ENCODE results near the gene ACR.
"Not testable (repeated sequence)": the region's sequence is repeated elsewhere in the genome, so short reads cannot be mapped to it uniquely, and the experiment has no call there.

Gene ACR

DNA sequence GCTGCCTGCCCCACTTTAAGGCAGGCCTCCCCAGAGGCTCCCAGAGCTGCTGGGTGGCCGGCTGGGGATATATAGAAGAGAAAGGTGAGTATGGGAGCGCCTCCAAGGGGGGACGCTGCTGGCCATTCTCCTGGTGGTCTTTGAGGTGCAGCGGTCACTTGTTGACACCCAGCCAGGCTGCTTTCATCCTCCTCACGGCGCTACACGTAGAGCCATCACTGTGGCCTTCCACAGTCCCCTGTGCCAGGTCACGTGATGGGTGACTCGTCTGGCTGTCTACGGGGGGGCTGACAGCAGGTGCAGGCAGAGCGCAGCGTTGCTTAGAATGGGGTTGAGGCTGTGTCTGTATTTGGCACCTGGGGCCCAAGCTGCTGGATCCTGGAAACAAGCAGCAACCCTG, 1.9 kb downstream of the ACR start:
- Histone ChIP-seq H3K27ac (ENCODE audit: low read depth, low read length) (no peak overlapping the region), H3K4ac (ENCODE audit: low read depth, low read length) (no peak overlapping the region), H3K18ac (ENCODE audit: low read length) (no peak overlapping the region), H3K4me2 (ENCODE audit: low read length) (no peak overlapping the region), H4K12ac (ENCODE audit: low read depth, low read length) (no peak overlapping the region), H3K79me2 (ENCODE audit: control insufficient read depth, insufficient read depth, low read length, poor library complexity) (no peaks in the 10 kb centered on the region), H3K4me3 (ENCODE audit: low read depth, low read length) (no peak overlapping the region), H3K23ac (ENCODE audit: low read length) (no peak overlapping the region), H2AK5ac (ENCODE audit: low read length) (no peak overlapping the region), H4K91ac (ENCODE audit: low read depth, low read length) (no peak overlapping the region), H3K9ac (ENCODE audit: low read length) (no peak overlapping the region), H2AFZ (ENCODE audit: insufficient read depth, low read length, poor library complexity) (no peak overlapping the region), H3K27me3 (ENCODE audit: insufficient read depth, low read length) (no peaks in the 10 kb centered on the region), H4K8ac (ENCODE audit: low read depth, low read length) (no peak overlapping the region), H3K36me3 (ENCODE audit: control insufficient read depth in 1 of 2, insufficient read depth in 2 of 2, low read length in 2 of 2) (no peaks in the 10 kb centered on the region), H2BK5ac (ENCODE audit: low read depth, low read length, poor library complexity) (no peak overlapping the region), H2BK12ac (ENCODE audit: low read length) (no peak overlapping the region), H3K4me1 (ENCODE audit: control insufficient read depth in 1 of 2, insufficient read depth in 2 of 2, low read length in 2 of 2) (no peaks in the 10 kb centered on the region), H3K79me1 (ENCODE audit: low read length) (no peaks in the 10 kb centered on the region), H3K14ac (ENCODE audit: low read length) (no peak overlapping the region), H3K9me3 (ENCODE audit: insufficient read depth, low read depth, low read length) (no peaks in the 10 kb centered on the region), H2BK120ac (ENCODE audit: insufficient read depth, low read length, poor library complexity) (no peak overlapping the region)
- no peak for DNase-seq
- WGBS (ENCODE audit: extremely low coverage, insufficient coverage, insufficient read length) = no CpG with 5 or more reads among the region's 12 CpGs

DNA sequence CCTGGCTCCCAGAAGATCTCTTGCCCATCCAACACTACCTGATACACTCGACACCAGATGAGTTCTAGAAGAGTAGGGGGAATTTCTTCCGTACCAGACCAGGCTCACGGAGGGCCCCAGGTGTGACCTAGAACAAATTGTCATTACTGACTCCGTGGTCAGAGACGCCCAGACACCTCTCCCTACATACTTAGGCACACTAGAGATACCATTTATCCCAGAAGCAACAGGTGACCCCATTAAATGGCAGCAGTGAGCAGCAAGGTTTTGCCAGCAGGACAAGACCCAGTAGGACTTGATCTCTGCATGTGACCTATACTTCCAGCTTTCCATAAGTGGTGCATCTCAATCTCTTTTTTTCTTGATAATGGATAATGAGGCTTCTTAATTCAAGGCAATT, 2.7 kb downstream of the ACR start:
- not testable (repeated sequence) for H2BK12ac ChIP-seq (ENCODE audit: low read length); H3K4me2 ChIP-seq (ENCODE audit: low read length); H3K27ac ChIP-seq (ENCODE audit: low read depth, low read length); H3K23ac ChIP-seq (ENCODE audit: low read length); H3K79me2 ChIP-seq (ENCODE audit: control insufficient read depth, insufficient read depth, low read length, poor library complexity); H3K18ac ChIP-seq (ENCODE audit: low read length); H2AK5ac ChIP-seq (ENCODE audit: low read length); H3K4ac ChIP-seq (ENCODE audit: low read depth, low read length); H3K4me1 ChIP-seq (ENCODE audit: control insufficient read depth in 1 of 2, insufficient read depth in 2 of 2, low read length in 2 of 2); H3K27me3 ChIP-seq (ENCODE audit: insufficient read depth, low read length); H4K91ac ChIP-seq (ENCODE audit: low read depth, low read length); DNase-seq; H2AFZ ChIP-seq (ENCODE audit: insufficient read depth, low read length, poor library complexity); H4K8ac ChIP-seq (ENCODE audit: low read depth, low read length); H3K9me3 ChIP-seq (ENCODE audit: insufficient read depth, low read depth, low read length); H2BK120ac ChIP-seq (ENCODE audit: insufficient read depth, low read length, poor library complexity); H3K4me3 ChIP-seq (ENCODE audit: low read depth, low read length); H3K36me3 ChIP-seq (ENCODE audit: control insufficient read depth in 1 of 2, insufficient read depth in 2 of 2, low read length in 2 of 2); H4K12ac ChIP-seq (ENCODE audit: low read depth, low read length); H3K9ac ChIP-seq (ENCODE audit: low read length); H2BK5ac ChIP-seq (ENCODE audit: low read depth, low read length, poor library complexity); H3K14ac ChIP-seq (ENCODE audit: low read length); H3K79me1 ChIP-seq (ENCODE audit: low read length)
- no CpG with 5 or more reads among the region's 5 CpGs for WGBS (ENCODE audit: extremely low coverage, insufficient coverage, insufficient read length)

DNA sequence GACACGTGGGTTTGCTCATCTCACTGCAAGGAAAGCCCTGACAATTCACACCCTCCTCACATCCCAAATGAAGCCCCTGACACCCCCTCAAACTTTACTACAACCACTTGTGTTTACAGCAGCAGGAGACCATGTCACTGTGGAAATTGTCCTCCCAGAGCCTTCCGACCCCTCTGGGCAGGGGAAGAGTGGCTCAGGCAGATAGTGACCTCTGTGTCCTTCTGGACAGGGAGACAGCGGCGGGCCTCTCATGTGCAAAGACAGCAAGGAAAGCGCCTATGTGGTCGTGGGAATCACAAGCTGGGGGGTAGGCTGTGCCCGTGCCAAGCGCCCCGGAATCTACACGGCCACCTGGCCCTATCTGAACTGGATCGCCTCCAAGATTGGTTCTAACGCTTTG, 6.4 kb downstream of the ACR start:
- H3K79me1 ChIP-seq (ENCODE audit: low read length); H3K36me3 ChIP-seq (ENCODE audit: control insufficient read depth in 1 of 2, insufficient read depth in 2 of 2, low read length in 2 of 2); H4K8ac ChIP-seq (ENCODE audit: low read depth, low read length); H3K4me3 ChIP-seq (ENCODE audit: low read depth, low read length); H2BK120ac ChIP-seq (ENCODE audit: insufficient read depth, low read length, poor library complexity); H4K12ac ChIP-seq (ENCODE audit: low read depth, low read length); H4K91ac ChIP-seq (ENCODE audit: low read depth, low read length); H2AK5ac ChIP-seq (ENCODE audit: low read length); H3K18ac ChIP-seq (ENCODE audit: low read length); H3K4me2 ChIP-seq (ENCODE audit: low read length); H3K4ac ChIP-seq (ENCODE audit: low read depth, low read length); H3K27ac ChIP-seq (ENCODE audit: low read depth, low read length); DNase-seq; H3K9me3 ChIP-seq (ENCODE audit: insufficient read depth, low read depth, low read length); H3K27me3 ChIP-seq (ENCODE audit: insufficient read depth, low read length); H3K79me2 ChIP-seq (ENCODE audit: control insufficient read depth, insufficient read depth, low read length, poor library complexity); H3K9ac ChIP-seq (ENCODE audit: low read length); H3K14ac ChIP-seq (ENCODE audit: low read length); H2AFZ ChIP-seq (ENCODE audit: insufficient read depth, low read length, poor library complexity); H2BK5ac ChIP-seq (ENCODE audit: low read depth, low read length, poor library complexity); H3K4me1 ChIP-seq (ENCODE audit: control insufficient read depth in 1 of 2, insufficient read depth in 2 of 2, low read length in 2 of 2); H3K23ac ChIP-seq (ENCODE audit: low read length); H2BK12ac ChIP-seq (ENCODE audit: low read length): not testable (repeated sequence)
- whole genome bisulfite sequencing (ENCODE audit: extremely low coverage, insufficient coverage, insufficient read length) = no CpG with 5 or more reads among the region's 12 CpGs

DNA sequence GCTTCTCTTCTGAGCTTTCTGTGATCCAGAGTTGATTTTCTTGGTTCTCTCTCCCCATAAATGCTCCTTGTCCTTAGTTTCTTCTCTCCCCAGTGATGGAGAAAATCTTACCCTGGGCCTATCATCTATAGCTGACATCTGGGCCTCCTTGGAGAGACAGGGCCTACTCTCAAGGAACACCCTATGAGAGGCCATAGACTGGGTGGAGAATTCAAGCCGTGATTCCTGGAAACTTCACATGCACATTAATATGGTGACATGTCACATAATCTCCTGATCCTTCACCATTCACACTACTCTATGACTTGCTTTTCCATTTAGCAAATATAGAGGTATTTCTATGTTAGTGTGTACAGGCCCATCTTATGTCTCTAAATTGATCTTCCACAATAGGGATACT, 9.5 kb downstream of the ACR start:
- not testable (repeated sequence) for H4K12ac ChIP-seq (ENCODE audit: low read depth, low read length); H2BK5ac ChIP-seq (ENCODE audit: low read depth, low read length, poor library complexity); H2AFZ ChIP-seq (ENCODE audit: insufficient read depth, low read length, poor library complexity); H3K9me3 ChIP-seq (ENCODE audit: insufficient read depth, low read depth, low read length); H4K91ac ChIP-seq (ENCODE audit: low read depth, low read length); H3K23ac ChIP-seq (ENCODE audit: low read length); H3K4ac ChIP-seq (ENCODE audit: low read depth, low read length); H3K4me1 ChIP-seq (ENCODE audit: control insufficient read depth in 1 of 2, insufficient read depth in 2 of 2, low read length in 2 of 2); H4K8ac ChIP-seq (ENCODE audit: low read depth, low read length); H2AK5ac ChIP-seq (ENCODE audit: low read length); H3K14ac ChIP-seq (ENCODE audit: low read length); H3K36me3 ChIP-seq (ENCODE audit: control insufficient read depth in 1 of 2, insufficient read depth in 2 of 2, low read length in 2 of 2); H3K4me3 ChIP-seq (ENCODE audit: low read depth, low read length); H2BK12ac ChIP-seq (ENCODE audit: low read length); H3K79me1 ChIP-seq (ENCODE audit: low read length); DNase-seq; H3K79me2 ChIP-seq (ENCODE audit: control insufficient read depth, insufficient read depth, low read length, poor library complexity); H3K4me2 ChIP-seq (ENCODE audit: low read length); H3K27me3 ChIP-seq (ENCODE audit: insufficient read depth, low read length); H3K18ac ChIP-seq (ENCODE audit: low read length); H3K27ac ChIP-seq (ENCODE audit: low read depth, low read length); H3K9ac ChIP-seq (ENCODE audit: low read length); H2BK120ac ChIP-seq (ENCODE audit: insufficient read depth, low read length, poor library complexity)
- no CpG with 5 or more reads among the region's 1 CpG for WGBS (ENCODE audit: extremely low coverage, insufficient coverage, insufficient read length)
